HepG2 (cell line): ENCODE results near the gene NUSAP1. TPM values are rescaled to one million over a fixed set of nuclear protein-coding genes. Genes with fewer than 3 reads are reported as not detected.
A peak's percentile ranks its signal among the peaks of the same experiment; 100 is the strongest.

Source experiments
- AGO1 ChIP-seq: fragments of 200-400 bp; formaldehyde crosslinking; IDR thresholded peaks from 2 replicates; pipeline ENCODE4 v1.6.1; 2017; ENCODE audit warnings: mild to moderate bottlenecking, low read depth, low read length, moderate library complexity; ENCODE audit not compliant: poor library complexity, severe bottlenecking
- ARID5B ChIP-seq: IDR thresholded peaks from 2 replicates; pipeline ENCODE4 v1.4.0; 2020; ENCODE audit warnings: mild to moderate bottlenecking, missing genetic modification reagents
- CEBPG ChIP-seq: IDR thresholded peaks from 2 replicates; pipeline ENCODE4 v1.6.1; 2016
- GLI4 ChIP-seq: sonication (generic); formaldehyde crosslinking; IDR thresholded peaks from 2 replicates; pipeline ENCODE4 v1.5.1; 2020; ENCODE audit warnings: missing genetic modification reagents, mild to moderate bottlenecking, moderate library complexity, borderline replicate concordance
- GRHL1 ChIP-seq: sonication (generic); formaldehyde crosslinking; conservative IDR thresholded peaks from 2 replicates; pipeline ENCODE4 v1.8.0; 2022; ENCODE audit warnings: missing genetic modification reagents
- KLF9 ChIP-seq: IDR thresholded peaks from 2 replicates; pipeline ENCODE4 v1.6.1; 2016; ENCODE audit warnings: low read depth
- NCOA1 ChIP-seq: sonication (generic); formaldehyde crosslinking; IDR thresholded peaks from 2 replicates; pipeline ENCODE4 v1.9.0; 2021; ENCODE audit warnings: missing genetic modification reagents
- PRMT3 ChIP-seq: sonication (generic); formaldehyde crosslinking; IDR thresholded peaks from 2 replicates; pipeline ENCODE4 v1.8.1; 2022; ENCODE audit warnings: low read depth, mild to moderate bottlenecking, moderate library complexity, missing genetic modification reagents, borderline replicate concordance
- RFX5 ChIP-seq: IDR thresholded peaks from 2 replicates; pipeline ENCODE4 v1.6.1; 2011; ENCODE audit warnings: low read depth, low read length, improper control_type of control experiment
- SNAPC5 ChIP-seq: sonication (generic); formaldehyde crosslinking; IDR thresholded peaks from 2 replicates; pipeline ENCODE4 v1.8.1; 2023; ENCODE audit warnings: mild to moderate bottlenecking, missing genetic modification reagents, borderline replicate concordance
- XBP1 ChIP-seq: sonication (generic); formaldehyde crosslinking; IDR thresholded peaks from 2 replicates; pipeline ENCODE4 v1.5.0; 2020; ENCODE audit warnings: missing genetic modification reagents
- ZBTB20 ChIP-seq: sonication (generic); formaldehyde crosslinking; IDR thresholded peaks from 2 replicates; pipeline ENCODE4 v1.8.1; 2023; ENCODE audit warnings: missing genetic modification reagents, low read depth, mild to moderate bottlenecking, borderline replicate concordance
- ZFP36L2 ChIP-seq: sonication (generic); formaldehyde crosslinking; IDR thresholded peaks from 2 replicates; pipeline ENCODE4 v1.4.0; 2020; ENCODE audit warnings: missing genetic modification reagents
- ZFP82 ChIP-seq: sonication (generic); formaldehyde crosslinking; IDR thresholded peaks from 2 replicates; pipeline ENCODE4 v1.5.1; 2020; ENCODE audit warnings: mild to moderate bottlenecking, missing genetic modification reagents, borderline replicate concordance
- ZFP90 ChIP-seq: sonication (generic); formaldehyde crosslinking; IDR thresholded peaks from 2 replicates; pipeline ENCODE4 v1.8.0; 2022; ENCODE audit warnings: missing genetic modification reagents, mild to moderate bottlenecking, inconsistent platforms, borderline replicate concordance
- ZNF225 ChIP-seq: sonication (generic); formaldehyde crosslinking; IDR thresholded peaks from 2 replicates; pipeline ENCODE4 v1.4.0; 2020; ENCODE audit warnings: mild to moderate bottlenecking, missing genetic modification reagents
- ZNF496 ChIP-seq: sonication (generic); formaldehyde crosslinking; IDR thresholded peaks from 2 replicates; pipeline ENCODE4 v1.8.1; 2023; ENCODE audit warnings: mild to moderate bottlenecking, moderate library complexity, missing genetic modification reagents; ENCODE audit not compliant: insufficient replicate concordance
- ZNF510 ChIP-seq: sonication (generic); formaldehyde crosslinking; IDR thresholded peaks from 2 replicates; pipeline ENCODE4 v1.4.0; 2020; ENCODE audit warnings: low read depth, mild to moderate bottlenecking, missing genetic modification reagents
- ZNF597 ChIP-seq: sonication (generic); formaldehyde crosslinking; IDR thresholded peaks from 2 replicates; pipeline ENCODE4 v1.5.0; 2020; ENCODE audit warnings: missing genetic modification reagents
- ZNF639 ChIP-seq: conservative IDR thresholded peaks from 2 replicates; pipeline ENCODE4 v1.6.1; 2018; ENCODE audit warnings: missing genetic modification reagents
- polyA plus RNA-seq, 8 experiments: library from polyadenylated mRNA; depleted of rRNA in 3 of 8; stranded (reverse) in 7 of 8; unstranded in 1 of 8; fragments of >200 nt; fragmentation: Illumina TruSeq in 4 of 8; extraction: Trizol in 4 of 8; gene quantifications; 2 replicates each; pipeline versions ENCODE4 v1.2.1 to v1.2.3, GENCODE V29; 2011 to 2016; ENCODE audit warnings: low read depth in 4 of 8, missing spikeins in 1 of 8, mixed read lengths in 1 of 8; ENCODE audit not compliant: insufficient read depth in 1 of 8
- total RNA-seq, 5 experiments: library from RNA; depleted of rRNA; stranded (reverse); fragments of >200 nt; fragmentation: Illumina TruSeq; extraction: Trizol; gene quantifications; 2 replicates each; pipeline ENCODE4 v1.2.3, GENCODE V29; 2016; ENCODE audit warnings: low read depth in 1 of 5

The NUSAP1 gene
- total and polyA plus RNA-seq, 2 of the 13 experiments (the other 11 are each of a cell fraction or from before 2014, with no cell fraction given) = 59.5 to 106 TPM

- peak; percentile 65 for TF ChIP-seq AGO1
- no peak for TF ChIP-seq ZNF496 (CRISPR knock-in tag)
- TF ChIP-seq GLI4 = peak; percentile 44; the same call in 1 of the 2 replicates
- TF ChIP-seq ZBTB20 (CRISPR knock-in tag) = peak; percentile 64
- no peak for TF ChIP-seq ZNF597 (CRISPR knock-in tag)
- TF ChIP-seq SNAPC5 = no peak
- TF ChIP-seq ZNF510 (CRISPR knock-in tag) = no peak
- 0 out of 2 replicates have a peak, but pooled peaks have one; percentile 78 for TF ChIP-seq ZNF639 (CRISPR knock-in tag)
- TF ChIP-seq RFX5 = no peak
- TF ChIP-seq ARID5B = peak; percentile 32; the same call in 1 of the 2 replicates
- TF ChIP-seq ZFP36L2 (CRISPR knock-in tag) = no peak
- no peak for TF ChIP-seq NCOA1 (CRISPR knock-in tag)
- peak; percentile 65; the same call in 1 of the 2 replicates for TF ChIP-seq ZNF225
- TF ChIP-seq GRHL1 = no peak
- peak; percentile 74; the same call in 1 of the 2 replicates for TF ChIP-seq ZFP82 (CRISPR knock-in tag)
- TF ChIP-seq XBP1 = no peak
- TF ChIP-seq KLF9 (CRISPR knock-in tag) = no peak; the same call in 1 of the 2 replicates
- TF ChIP-seq CEBPG (CRISPR knock-in tag) = no peak
- TF ChIP-seq PRMT3 (CRISPR knock-in tag) = peak; percentile 64
- TF ChIP-seq ZFP90 (CRISPR knock-in tag) = peak; percentile 25; the same call in 1 of the 2 replicates
These were observed 48.8 kb upstream of the NUSAP1 start (continued) for GRCh38 chr15:41283653-41284426.
